ENCODE measurements around the gene UTS2. TPM values are rescaled to one million over a fixed set of nuclear protein-coding genes. Genes with fewer than 3 reads are reported as not detected.

UTS2 gene
- total RNA-seq, 4 donors from 2014 or later: not detected

DNA sequence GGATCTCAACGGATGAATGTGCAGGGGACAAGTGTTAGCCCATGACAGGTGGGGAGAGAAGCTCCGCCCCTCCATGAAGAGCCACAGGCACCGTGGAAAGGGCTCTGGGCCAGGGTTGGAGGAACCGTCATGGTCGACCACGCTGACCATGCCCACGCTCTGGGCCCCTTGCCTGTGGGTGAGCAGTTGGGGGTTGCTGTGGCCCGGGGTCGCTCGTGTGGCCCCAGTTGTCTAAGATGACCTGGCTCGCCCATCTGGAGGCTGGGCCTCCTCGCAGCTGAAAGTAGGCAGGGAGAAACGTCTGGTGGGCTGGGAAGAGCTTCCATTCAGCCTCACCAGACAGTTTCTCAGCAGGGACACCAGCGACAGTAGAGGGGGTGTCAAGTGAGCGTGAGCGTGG, 13.1 kb upstream of the UTS2 start:
- Histone ChIP-seq H3K9me3 (no peaks in the 10 kb centered on the region), H3K4me1 (no peaks in the 10 kb centered on the region), H3K27me3 (peaks cover 0 to 6% (median 0%) of the 10 kb centered on the region in 4 donors), H3K4me3 (no peak overlapping the region), H3K27ac (replicated peaks in 1 of 4) (no peak overlapping the region), H3K36me3 (no peaks in the 10 kb centered on the region)
- WGBS: 82% methylated on average over 10 of the region's 16 CpGs
- TF ChIP-seq EP300 (IDR thresholded peaks at IDR 0.05): no peak
- TF ChIP-seq, protein P1, sequence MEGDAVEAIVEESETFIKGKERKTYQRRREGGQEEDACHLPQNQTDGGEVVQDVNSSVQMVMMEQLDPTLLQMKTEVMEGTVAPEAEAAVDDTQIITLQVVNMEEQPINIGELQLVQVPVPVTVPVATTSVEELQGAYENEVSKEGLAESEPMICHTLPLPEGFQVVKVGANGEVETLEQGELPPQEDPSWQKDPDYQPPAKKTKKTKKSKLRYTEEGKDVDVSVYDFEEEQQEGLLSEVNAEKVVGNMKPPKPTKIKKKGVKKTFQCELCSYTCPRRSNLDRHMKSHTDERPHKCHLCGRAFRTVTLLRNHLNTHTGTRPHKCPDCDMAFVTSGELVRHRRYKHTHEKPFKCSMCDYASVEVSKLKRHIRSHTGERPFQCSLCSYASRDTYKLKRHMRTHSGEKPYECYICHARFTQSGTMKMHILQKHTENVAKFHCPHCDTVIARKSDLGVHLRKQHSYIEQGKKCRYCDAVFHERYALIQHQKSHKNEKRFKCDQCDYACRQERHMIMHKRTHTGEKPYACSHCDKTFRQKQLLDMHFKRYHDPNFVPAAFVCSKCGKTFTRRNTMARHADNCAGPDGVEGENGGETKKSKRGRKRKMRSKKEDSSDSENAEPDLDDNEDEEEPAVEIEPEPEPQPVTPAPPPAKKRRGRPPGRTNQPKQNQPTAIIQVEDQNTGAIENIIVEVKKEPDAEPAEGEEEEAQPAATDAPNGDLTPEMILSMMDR (IDR thresholded peaks at IDR 0.05): no peak
- no peak for TF ChIP-seq POLR2A (IDR thresholded peaks at IDR 0.05; ENCODE audit: low read depth)
- no peak for TF ChIP-seq POLR2AphosphoS5 (IDR thresholded peaks at IDR 0.05)
- DNase-seq (ENCODE audit: extremely low spot score): no peak
- intact Hi-C loops (cut with DNase I): no loop called here

DNA sequence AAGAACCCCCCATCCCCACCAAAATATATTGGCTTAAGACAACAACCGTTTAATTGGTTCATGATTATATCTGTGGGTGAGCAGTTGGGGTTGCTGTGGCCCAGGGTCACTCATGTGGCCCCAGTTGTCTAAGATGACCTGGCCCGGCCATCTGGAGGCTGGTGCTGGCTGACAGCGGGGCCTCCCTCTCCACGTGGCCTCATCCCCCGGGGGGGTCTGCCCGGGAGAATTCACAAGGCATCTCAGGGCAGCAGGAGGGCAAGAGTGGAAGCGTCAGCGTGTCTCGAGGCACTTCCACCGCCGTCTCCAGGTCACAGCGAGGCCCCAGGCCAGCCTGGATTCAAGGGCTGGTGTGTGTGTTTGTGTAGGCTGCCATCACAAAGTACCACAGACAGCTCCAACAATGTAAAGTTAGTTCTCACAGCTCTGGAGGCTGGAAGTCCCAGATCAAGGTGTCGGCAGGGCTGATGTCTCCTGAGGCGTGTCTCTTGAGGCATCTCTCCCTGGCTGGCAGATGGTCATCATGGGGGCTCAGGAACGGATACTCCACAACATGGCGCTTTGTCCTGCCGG, 11.0 kb upstream of the UTS2 start:
- Histone ChIP-seq H3K36me3 (no peaks in the 10 kb centered on the region), H3K9me3 (no peaks in the 10 kb centered on the region), H3K4me3 (no peak overlapping the region), H3K4me1 (no peaks in the 10 kb centered on the region), H3K27ac (replicated peaks in 1 of 4) (no peak overlapping the region), H3K27me3 (peaks cover 0 to 6% (median 0%) of the 10 kb centered on the region in 4 donors)
- DNase-seq (ENCODE audit: extremely low spot score): peak; percentile 74
- WGBS: 71% methylated on average over 17 of the region's 17 CpGs
- intact Hi-C loops (cut with DNase I): no loop called here
- TF ChIP-seq, protein P1 (IDR thresholded peaks at IDR 0.05): no peak
- no peak for TF ChIP-seq EP300 (IDR thresholded peaks at IDR 0.05)
- TF ChIP-seq POLR2A (IDR thresholded peaks at IDR 0.05; ENCODE audit: low read depth): no peak
- no peak for TF ChIP-seq POLR2AphosphoS5 (IDR thresholded peaks at IDR 0.05)

GRCh38 chr1:7862211-7863060, 9.6 kb upstream of the UTS2 start:
- TF ChIP-seq EP300 (IDR thresholded peaks at IDR 0.05): no peak
- TF ChIP-seq, protein P1 (IDR thresholded peaks at IDR 0.05): no peak
- no peak for TF ChIP-seq POLR2A (IDR thresholded peaks at IDR 0.05; ENCODE audit: low read depth)
- H3K27ac ChIP-seq (replicated peaks in 1 of 4): no peak overlapping the region
- no peak overlapping the region for H3K4me3 ChIP-seq
- DNase-seq (ENCODE audit: extremely low spot score): peak; percentile 87
- 94% methylated on average over 17 of the region's 17 CpGs for WGBS
- peaks cover 0 to 6% (median 0%) of the 10 kb centered on the region in 4 donors for H3K27me3 ChIP-seq
- H3K36me3 ChIP-seq: no peaks in the 10 kb centered on the region
- H3K4me1 ChIP-seq: no peaks in the 10 kb centered on the region
- H3K9me3 ChIP-seq: no peaks in the 10 kb centered on the region
- intact Hi-C loops (cut with DNase I): no loop called here

DNA sequence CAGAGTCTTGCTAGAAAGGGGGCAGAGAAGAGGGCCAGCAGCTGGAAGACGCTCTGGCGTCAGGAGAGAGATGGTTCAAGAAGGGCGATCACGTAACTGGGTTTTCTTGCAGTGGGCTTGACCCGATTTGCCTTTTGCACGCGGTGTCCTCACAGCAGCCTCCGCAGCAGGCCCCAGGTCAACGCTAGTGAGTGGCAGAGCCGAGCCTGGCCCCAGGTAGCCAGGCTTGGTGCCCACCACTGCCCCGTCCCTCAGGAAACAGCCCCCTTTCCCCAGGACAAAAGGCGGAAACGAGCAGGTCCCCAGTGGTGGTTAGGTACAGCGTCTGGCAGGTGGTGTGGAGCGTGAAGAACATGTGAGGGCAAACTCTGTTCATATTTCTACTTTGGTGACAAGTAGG, 8.6 kb upstream of the UTS2 start:
- Histone ChIP-seq H3K9me3 (no peaks in the 10 kb centered on the region), H3K27ac (replicated peaks in 1 of 4) (no peak overlapping the region), H3K4me3 (no peak overlapping the region), H3K36me3 (no peaks in the 10 kb centered on the region), H3K27me3 (peaks cover 0 to 6% (median 0%) of the 10 kb centered on the region in 4 donors), H3K4me1 (no peaks in the 10 kb centered on the region)
- 90% methylated on average over 15 of the region's 15 CpGs for WGBS
- peak; percentile 87 for DNase-seq (ENCODE audit: extremely low spot score)
- intact Hi-C loops (cut with DNase I): no loop called here
- TF ChIP-seq POLR2AphosphoS5 (IDR thresholded peaks at IDR 0.05) (no peak), POLR2A (IDR thresholded peaks at IDR 0.05; ENCODE audit: low read depth) (no peak), EP300 (IDR thresholded peaks at IDR 0.05) (no peak)
- TF ChIP-seq, protein P1 (IDR thresholded peaks at IDR 0.05): no peak

All from esophagus muscularis mucosa (tissue), 4 donors.